GM13976 (cell line): ENCODE measurements around the gene TMEM91.

Source experiments
- DNase-seq: peaks from one replicate; pipeline ENCODE4 v3.0.0; 2012; ENCODE audit warnings: low spot score
- CTCF ChIP-seq: IDR thresholded peaks from 2 replicates; pipeline ENCODE4 v1.5.1; 2012; ENCODE audit warnings: borderline replicate concordance, mild to moderate bottlenecking; ENCODE audit not compliant: insufficient read depth; ENCODE audit errors: extremely low read depth, missing control alignments, control extremely low read depth
- in situ Hi-C: fragments of 300-500 bp; cut with MboI; formaldehyde crosslinking; loops from one replicate; pipeline ENCODE4 v1.12.0; 2022; ENCODE audit warnings: low sequenced_read_pairs, mixed read lengths, inconsistent platforms; ENCODE audit not compliant: unreplicated experiment

TMEM91 gene

GRCh38 chr19:41416194-41416674 is 39.9 kb downstream of the TMEM91 start:
- no peak for TF ChIP-seq CTCF

GRCh38 chr19:41420101-41420880 is 44.0 kb downstream of the TMEM91 start:
- TF ChIP-seq CTCF, result no peak
- in situ Hi-C loops, result no loop called here
- DNase-seq, result no peak

More at GRCh38 chr19:41416194-41416674, 39.9 kb downstream of the TMEM91 start:
- in situ Hi-C loops, result no loop called here
- DNase-seq, result no peak

- DNase-seq, result no peak
- in situ Hi-C loops, result no loop called here
- TF ChIP-seq CTCF, result no peak
Measured at GRCh38 chr19:41421314-41421713, 45.0 kb downstream of the TMEM91 start.

- DNase-seq, result no peak
- TF ChIP-seq CTCF, result no peak
- in situ Hi-C loops, result no loop called here
Measured at GRCh38 chr19:41421973-41422372, 45.6 kb downstream of the TMEM91 start.

- DNase-seq, result no peak
- no peak for TF ChIP-seq CTCF
- in situ Hi-C loops, result no loop called here
Measured at GRCh38 chr19:41422456-41422855, 46.1 kb downstream of the TMEM91 start.

- in situ Hi-C loops, result no loop called here
- TF ChIP-seq CTCF, result no peak
- no peak for DNase-seq
Measured at GRCh38 chr19:41422955-41423354, 46.6 kb downstream of the TMEM91 start.
